GM20000 (cell line): ENCODE measurements around the gene MBD2.
A peak's percentile ranks its signal among the peaks of the same experiment; 100 is the strongest.

Experiments used
- DNase-seq: peaks from one replicate; pipeline ENCODE4 v3.0.0; 2012; ENCODE audit warnings: low spot score
- TF ChIP-seq, protein P1 (sequence below): IDR thresholded peaks from 2 replicates; pipeline ENCODE4 v1.5.1; 2012; ENCODE audit warnings: mild to moderate bottlenecking, control low read depth; ENCODE audit errors: extremely low read depth, missing control alignments

The MBD2 gene

DNA sequence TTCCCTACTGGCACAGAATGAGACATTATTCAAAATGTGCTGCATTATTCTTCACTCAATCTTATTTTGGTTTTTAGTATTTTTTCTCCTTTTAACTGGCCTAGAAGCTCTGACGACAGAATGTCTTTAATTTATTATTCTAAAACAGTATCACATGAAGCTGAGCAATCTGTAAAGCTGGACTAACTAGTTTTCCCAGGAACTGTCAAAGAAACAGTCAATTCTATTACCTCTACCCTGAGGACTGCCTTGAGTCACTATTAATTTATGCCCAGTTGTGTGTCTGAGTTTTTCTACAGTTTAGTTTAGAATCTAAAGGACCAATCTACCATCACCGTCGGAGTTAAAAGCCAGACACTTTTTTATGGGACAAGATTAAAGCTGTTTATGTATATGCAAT lies 31.6 kb downstream of the MBD2 start:
- no peak for DNase-seq
- TF ChIP-seq, protein P1, sequence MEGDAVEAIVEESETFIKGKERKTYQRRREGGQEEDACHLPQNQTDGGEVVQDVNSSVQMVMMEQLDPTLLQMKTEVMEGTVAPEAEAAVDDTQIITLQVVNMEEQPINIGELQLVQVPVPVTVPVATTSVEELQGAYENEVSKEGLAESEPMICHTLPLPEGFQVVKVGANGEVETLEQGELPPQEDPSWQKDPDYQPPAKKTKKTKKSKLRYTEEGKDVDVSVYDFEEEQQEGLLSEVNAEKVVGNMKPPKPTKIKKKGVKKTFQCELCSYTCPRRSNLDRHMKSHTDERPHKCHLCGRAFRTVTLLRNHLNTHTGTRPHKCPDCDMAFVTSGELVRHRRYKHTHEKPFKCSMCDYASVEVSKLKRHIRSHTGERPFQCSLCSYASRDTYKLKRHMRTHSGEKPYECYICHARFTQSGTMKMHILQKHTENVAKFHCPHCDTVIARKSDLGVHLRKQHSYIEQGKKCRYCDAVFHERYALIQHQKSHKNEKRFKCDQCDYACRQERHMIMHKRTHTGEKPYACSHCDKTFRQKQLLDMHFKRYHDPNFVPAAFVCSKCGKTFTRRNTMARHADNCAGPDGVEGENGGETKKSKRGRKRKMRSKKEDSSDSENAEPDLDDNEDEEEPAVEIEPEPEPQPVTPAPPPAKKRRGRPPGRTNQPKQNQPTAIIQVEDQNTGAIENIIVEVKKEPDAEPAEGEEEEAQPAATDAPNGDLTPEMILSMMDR: no peak

DNA sequence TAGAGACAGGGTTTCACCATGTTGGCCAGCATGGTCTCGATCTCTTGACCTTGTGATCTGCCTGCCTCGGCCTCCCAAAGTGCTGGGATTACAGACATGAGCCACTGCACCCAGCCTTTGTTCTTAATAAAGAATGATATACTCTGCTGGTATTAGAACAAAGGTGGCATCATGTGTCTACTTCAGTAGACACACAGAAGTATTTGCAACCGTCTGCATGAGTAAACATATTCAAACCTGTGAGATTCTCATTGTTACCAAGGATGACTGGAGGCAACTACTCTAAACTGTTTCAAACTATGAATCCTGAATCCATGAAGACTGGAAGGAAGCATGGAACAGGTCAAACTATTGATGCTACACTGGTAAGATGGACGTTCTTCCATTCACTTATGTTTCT lies 32.1 kb downstream of the MBD2 start:
- no peak for DNase-seq
- TF ChIP-seq, protein P1: no peak

DNA sequence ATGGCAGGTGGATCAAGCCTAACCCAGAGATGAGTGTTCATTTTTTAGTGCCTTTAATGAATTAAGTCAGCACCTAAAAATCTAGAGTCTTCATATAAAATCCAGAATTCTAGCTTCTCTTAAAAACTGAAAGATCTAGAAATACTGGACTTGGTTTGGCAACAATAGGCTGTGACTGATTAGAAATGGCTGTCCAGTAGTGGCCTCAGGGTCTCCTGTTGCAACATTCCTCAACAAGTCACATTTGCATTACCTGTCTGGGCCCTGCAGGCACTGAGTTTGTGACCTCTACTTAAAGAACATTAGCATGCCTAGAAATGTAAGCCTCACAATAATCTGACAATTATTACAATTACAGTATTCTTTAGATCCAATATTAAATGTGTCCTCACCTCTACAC lies 33.1 kb downstream of the MBD2 start:
- no peak for DNase-seq
- TF ChIP-seq, protein P1: no peak

DNA sequence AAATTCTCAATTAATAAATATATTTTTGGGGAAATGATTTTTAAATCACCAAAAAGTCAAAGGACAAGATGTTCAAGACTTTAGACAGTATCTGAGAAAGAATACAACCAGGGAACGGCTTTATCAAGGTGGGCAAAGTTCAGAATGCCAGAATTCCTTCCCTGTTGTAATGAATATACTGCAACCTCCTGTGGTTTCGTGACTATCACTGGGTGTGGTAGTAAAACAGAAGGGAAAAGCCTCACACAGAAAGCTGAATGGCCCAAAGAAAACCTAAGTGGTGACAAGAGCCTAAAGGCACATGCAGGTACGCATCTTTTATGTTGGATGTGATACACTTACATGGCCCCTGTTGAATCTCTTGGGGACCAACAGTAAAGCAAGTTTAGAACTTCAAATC lies 37.1 kb downstream of the MBD2 start:
- TF ChIP-seq, protein P1: no peak
- no peak for DNase-seq

DNA sequence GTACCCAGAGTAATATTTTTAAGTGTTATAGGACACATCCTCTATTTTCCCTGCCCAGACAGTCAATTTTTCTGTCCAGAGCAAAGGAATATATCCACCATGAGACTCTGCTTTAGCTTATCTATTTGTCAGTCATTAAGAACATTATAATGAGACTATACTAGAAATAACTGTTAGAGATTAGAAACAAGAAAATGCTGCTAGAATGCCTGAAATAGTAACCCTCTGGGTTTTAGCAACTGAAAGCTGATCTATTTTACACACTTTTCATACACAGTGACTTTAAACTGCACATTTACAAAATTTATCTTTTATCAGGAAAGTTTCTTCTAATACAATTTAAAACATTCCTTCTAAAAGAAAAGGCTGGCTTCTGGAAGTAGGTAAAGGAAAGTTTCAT lies 39.6 kb downstream of the MBD2 start:
- TF ChIP-seq, protein P1: no peak
- DNase-seq: no peak

DNA sequence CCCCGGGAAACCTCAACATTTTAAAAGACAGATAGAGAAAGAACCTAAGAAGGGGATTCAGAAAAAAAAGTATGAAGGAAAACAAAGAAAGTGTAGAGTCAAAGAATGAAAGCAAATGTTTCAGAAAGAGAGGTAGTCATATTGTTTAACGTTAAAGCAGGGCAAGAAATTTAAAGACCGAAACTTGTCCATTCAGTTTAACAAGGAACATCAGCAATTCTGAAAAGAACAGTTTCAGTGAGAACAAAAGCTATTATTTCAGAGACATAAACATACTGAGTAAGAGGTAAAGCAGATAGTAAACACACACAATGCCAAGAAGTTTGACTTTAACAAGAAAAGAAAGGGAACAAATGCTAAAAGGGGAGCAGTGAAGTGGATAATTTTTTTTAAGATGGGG lies 41.1 kb downstream of the MBD2 start:
- DNase-seq: no peak
- TF ChIP-seq, protein P1: no peak

DNA sequence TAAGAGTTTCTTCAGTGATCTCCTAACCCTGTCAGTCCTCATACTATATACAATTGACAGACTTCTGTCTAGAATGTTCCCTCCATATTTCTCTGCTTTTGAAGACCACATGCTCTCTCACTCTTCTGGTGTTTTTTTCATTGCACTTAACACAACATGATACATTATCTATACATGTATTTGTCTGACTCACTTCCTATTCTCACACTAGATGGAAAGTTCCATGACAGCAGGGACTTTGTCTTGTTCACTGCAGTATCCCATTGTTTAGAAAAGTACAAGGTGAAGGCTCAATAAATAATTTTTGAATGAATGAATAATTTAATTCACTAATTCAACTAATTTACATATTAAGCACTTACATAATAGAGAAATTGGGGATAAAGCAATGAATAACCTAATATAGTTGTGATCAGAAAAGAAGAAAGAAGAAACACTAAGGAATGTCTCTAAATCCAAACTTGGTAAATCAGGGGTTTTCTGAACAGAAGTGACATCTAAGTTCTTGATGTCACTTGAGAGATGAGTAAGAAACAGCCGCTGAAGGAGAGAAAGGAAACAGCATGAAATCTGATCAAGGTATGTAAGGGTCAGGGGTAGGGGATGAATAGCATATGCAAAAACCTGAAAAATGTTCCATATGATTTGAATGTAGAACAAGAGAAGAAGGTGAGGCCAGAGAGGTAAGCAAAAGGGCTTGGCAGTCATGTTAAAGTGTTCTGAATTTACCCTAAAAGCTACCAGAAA lies 42.4 kb downstream of the MBD2 start:
- DNase-seq: peak; percentile 25
- TF ChIP-seq, protein P1: no peak
